GM12878 (cell line): ENCODE results near the gene DOK4. TPM values are rescaled to one million over a fixed set of nuclear protein-coding genes. Genes with fewer than 3 reads are reported as not detected.

ENCODE experiments used
- ATAC-seq: fragments of 200-7000 bp; cut with Tn5 transposase; 3 replicates; pipeline ENCODE4 v1.9.1; 2020; ENCODE audit warnings: mild to moderate bottlenecking, moderate library complexity
- BruUV-seq: library from RNA; stranded (reverse); fragments of 400-500 nt; replicated peaks from 2 replicates; lab custom pipeline; 2021; lab: Mats Ljungman, UMichigan
- CTCF ChIA-PET: fragments of 300-600 bp; sonication (Branson Sonifier 250); formaldehyde crosslinking; extraction: SDS; loops from one replicate; lab custom pipeline; 2021; ENCODE audit warnings: inconsistent platforms; lab: Yijun Ruan, JAX
- POLR2A ChIA-PET: fragments of 350-600 bp; formaldehyde crosslinking; extraction: SDS; loops from one replicate; lab custom pipeline; 2021; ENCODE audit warnings: inconsistent platforms; lab: Charles Lee
- RAD21 ChIA-PET: fragments of 300-600 bp; sonication (Branson Sonifier 250); formaldehyde crosslinking; loops from one replicate; lab custom pipeline; 2023; ENCODE audit warnings: antibody characterized with exemption; ENCODE audit not compliant: unreplicated experiment; lab: Charles Lee
- SMC1A ChIA-PET: fragments of 300-600 bp; sonication (Branson Sonifier 250); formaldehyde crosslinking; loops from one replicate; lab custom pipeline; 2023; ENCODE audit not compliant: unreplicated experiment, uncharacterized antibody; lab: Charles Lee
- DNase-seq: peaks from one replicate; pipeline ENCODE4 v3.0.0-alpha.2; 2011; ENCODE audit warnings: low read depth, low spot score
- FAIRE-seq: peaks from 3 replicates; lab custom pipeline; 2011; peaks lifted over from hg19 to GRCh38; lab: Jason Lieb, UNC
- H2AFZ ChIP-seq: 2 replicates; pipeline ENCODE4 v1.6.0; 2011; ENCODE audit warnings: low read depth, low read length, control low read depth; ENCODE audit not compliant: control insufficient read depth
- H3K27ac ChIP-seq: 2 replicates; pipeline ENCODE4 v1.5.1; 2011; ENCODE audit warnings: control low read depth; ENCODE audit not compliant: control insufficient read depth, insufficient read depth
- H3K27me3 ChIP-seq, 2 experiments: replicated peaks in 1 of 2; 2 replicates each; pipeline versions ENCODE4 v1.6.0 to v1.6.1; 2011; ENCODE audit warnings: low read length in 1 of 2; ENCODE audit not compliant: control insufficient read depth in 2 of 2, insufficient read depth in 2 of 2
- H3K36me3 ChIP-seq, 2 experiments: 2 replicates each; pipeline ENCODE4 v1.5.1; 2011; ENCODE audit warnings: low read length in 1 of 2; ENCODE audit not compliant: control insufficient read depth in 2 of 2, insufficient read depth in 2 of 2
- H3K4me1 ChIP-seq: 2 replicates; pipeline ENCODE4 v1.6.1; 2011; ENCODE audit warnings: mild to moderate bottlenecking, low read length, moderate library complexity, mixed read lengths; ENCODE audit not compliant: control insufficient read depth, insufficient read depth
- H3K4me2 ChIP-seq: 2 replicates; pipeline ENCODE4 v1.6.0; 2011; ENCODE audit warnings: control low read depth; ENCODE audit not compliant: control insufficient read depth, insufficient read depth
- H3K4me3 ChIP-seq: fragments of 200-600 bp; sonication (generic); 2 replicates; pipeline ENCODE4 v1.5.1; 2016
- H3K79me2 ChIP-seq: 2 replicates; pipeline ENCODE4 v1.6.0; 2011; ENCODE audit warnings: low read length; ENCODE audit not compliant: control insufficient read depth, insufficient read depth
- H3K9ac ChIP-seq: 2 replicates; pipeline ENCODE4 v1.8.0; 2011; ENCODE audit warnings: low read length, control low read depth, mixed read lengths; ENCODE audit not compliant: control insufficient read depth, insufficient read depth
- H3K9me3 ChIP-seq: replicated peaks from 3 replicates; pipeline ENCODE4 v1.5.1; 2011; ENCODE audit warnings: mild to moderate bottlenecking, low read length; ENCODE audit not compliant: control insufficient read depth, insufficient read depth
- H4K20me1 ChIP-seq: 2 replicates; pipeline ENCODE4 v1.6.0; 2011; ENCODE audit not compliant: control insufficient read depth, insufficient read depth
- ASH2L ChIP-seq: fragments of 300-600, 200-600 bp; sonication (generic); IDR thresholded peaks from 2 replicates; pipeline ENCODE4 v1.6.1; 2017; ENCODE audit warnings: low read depth, mild to moderate bottlenecking, borderline replicate concordance
- CBX5 ChIP-seq: sonication (generic); IDR thresholded peaks from 2 replicates; pipeline ENCODE4 v1.6.1; 2016; ENCODE audit warnings: low read depth, moderate library complexity, mild to moderate bottlenecking, inconsistent platforms
- FOXM1 ChIP-seq: IDR thresholded peaks from 2 replicates; pipeline ENCODE4 v1.6.1; 2012; ENCODE audit warnings: low read depth, mild to moderate bottlenecking, inconsistent platforms, low read length, moderate library complexity
- GATAD2B ChIP-seq: fragments of 450-650 bp; conservative IDR thresholded peaks from 2 replicates; pipeline ENCODE4 v1.6.1; 2017; ENCODE audit warnings: low read depth, mild to moderate bottlenecking, moderate library complexity
- HDAC2 ChIP-seq: fragments of 200-600 bp; sonication (generic); IDR thresholded peaks from 2 replicates; pipeline ENCODE4 v1.6.1; 2017
- IRF4 ChIP-seq: IDR thresholded peaks from 2 replicates; pipeline ENCODE4 v1.6.1; 2011; ENCODE audit warnings: low read depth, low read length
- MXI1 ChIP-seq: fragments of 150-350 bp; IDR thresholded peaks from 2 replicates; pipeline ENCODE4 v1.6.1; 2011; ENCODE audit warnings: low read depth, mild to moderate bottlenecking, inconsistent platforms, low read length, improper control_type of control experiment
- MYC ChIP-seq: IDR thresholded peaks from 2 replicates; pipeline ENCODE4 v1.6.1; 2011; ENCODE audit warnings: mild to moderate bottlenecking, low read length, moderate library complexity, inconsistent platforms; ENCODE audit not compliant: insufficient read depth, insufficient replicate concordance, insufficient read length, severe bottlenecking
- PAX5 ChIP-seq: IDR thresholded peaks from 2 replicates; pipeline ENCODE4 v1.6.1; 2011; ENCODE audit warnings: low read depth, low read length, borderline replicate concordance
- SREBF1 ChIP-seq: IDR thresholded peaks from 2 replicates; pipeline ENCODE4 v1.6.1; 2012; ENCODE audit warnings: mild to moderate bottlenecking, low read length
- SUZ12 ChIP-seq: fragments of 200-600 bp; sonication (generic); IDR thresholded peaks from one replicate; pipeline ENCODE4 v1.6.1; 2018; ENCODE audit warnings: antibody characterized with exemption, mild to moderate bottlenecking; ENCODE audit not compliant: unreplicated experiment
- TBL1XR1 ChIP-seq: IDR thresholded peaks from 2 replicates; pipeline ENCODE4 v1.6.1; 2012; ENCODE audit warnings: low read depth, low read length, improper control_type of control experiment
- YBX1 ChIP-seq: fragments of 450-650 bp; IDR thresholded peaks from 2 replicates; pipeline ENCODE4 v1.6.1; 2016; ENCODE audit warnings: antibody characterized with exemption
- ZBED1 ChIP-seq: IDR thresholded peaks from 2 replicates; pipeline ENCODE4 v1.6.1; 2016; ENCODE audit warnings: borderline replicate concordance
- ZZZ3 ChIP-seq: IDR thresholded peaks from 2 replicates; pipeline ENCODE4 v1.6.1; 2011; ENCODE audit warnings: low read depth; ENCODE audit not compliant: control insufficient read depth, insufficient read length
- WGBS: methylation state at CpG from one replicate; pipeline ENCODE4 v1.1.6; 2016; ENCODE audit warnings: low lambda C conversion rate; ENCODE audit not compliant: insufficient replicate concordance, insufficient coverage; ENCODE audit errors: missing lambda C conversion rate; 5-methylcytosine and 5-hydroxymethylcytosine counted together
- in situ Hi-C: fragments of 300-500 bp; cut with MboI; formaldehyde crosslinking; loops from 9 replicates; pipeline ENCODE4 v1.14.3; 2018; ENCODE audit warnings: mixed read lengths
- intact Hi-C: fragments of 100-400 bp; cut with micrococcal nuclease; formaldehyde crosslinking; loops from one replicate; pipeline ENCODE4 v1.14.2; 2022; ENCODE audit not compliant: unreplicated experiment
- polyA plus RNA-seq, 11 experiments: library from polyadenylated mRNA; depleted of rRNA in 4 of 11; unstranded in 6 of 11; stranded (reverse) in 5 of 11; fragments of >200 nt; fragmentation: Nextera tagmentation in 4 of 11; fragmentation: Illumina TruSeq in 1 of 11; extraction: Ambion mirVana in 4 of 11; extraction: Trizol in 1 of 11; gene quantifications; 1 replicate in 1 of 11; 2 replicates in 10 of 11; pipeline versions ENCODE4 v1.2.1 to v1.2.3, GENCODE V29; 2011 to 2016; ENCODE audit warnings: inconsistent platforms in 2 of 11, missing spikeins in 2 of 11, low read depth in 1 of 11
- total RNA-seq, 4 experiments: library from RNA; depleted of rRNA in 3 of 4; stranded (reverse); fragments of >200 nt in 3 of 4; fragmentation: Illumina TruSeq in 1 of 4; extraction: Trizol in 1 of 4; gene quantifications; 2 replicates each; pipeline versions ENCODE4 v1.2.1 to v1.2.3, GENCODE V29; 2013 to 2021
- TF ChIP-seq, protein P1 (sequence below): fragments of 450-650 bp; IDR thresholded peaks from 2 replicates; pipeline ENCODE4 v1.6.1; 2017; ENCODE audit warnings: borderline replicate concordance
- TF ChIP-seq, protein P2 (sequence below): fragments of 450-650 bp; formaldehyde crosslinking; IDR thresholded peaks from 2 replicates; pipeline ENCODE4 v1.4.0; 2022; ENCODE audit warnings: mild to moderate bottlenecking, moderate library complexity
- TF ChIP-seq, protein P3 (sequence below): fragments of 450-650 bp; formaldehyde crosslinking; IDR thresholded peaks from 2 replicates; pipeline ENCODE4 v1.5.0; 2022; ENCODE audit warnings: mild to moderate bottlenecking, missing genetic modification characterization

Gene DOK4
- total and polyA plus RNA-seq, 10 of the 15 experiments (the other 5 are each of a cell fraction or from before 2014, with no cell fraction given): 0.20 to 7.0 (median 2.4) TPM; not detected in 1

DNA sequence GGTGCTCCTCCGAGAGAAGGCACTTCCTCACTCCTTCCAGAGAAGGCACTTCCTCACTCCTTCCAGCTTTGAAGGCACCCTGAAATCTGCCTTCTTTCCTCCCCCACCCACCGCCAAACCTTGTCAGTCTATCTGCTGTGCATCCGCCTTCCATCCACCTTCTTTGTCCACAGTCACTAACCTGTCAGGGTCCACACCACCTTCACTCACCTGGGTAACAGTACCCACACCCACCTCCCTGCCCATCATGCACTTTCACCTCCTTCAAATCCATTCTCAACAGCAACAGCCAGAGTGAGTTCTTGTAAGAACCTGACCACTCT is 44.9 kb upstream of the DOK4 start:
- FAIRE-seq: no peak
- BruUV-seq: no TSS peak
- TF ChIP-seq SREBF1 (no peak), IRF4 (no peak), CBX5 (no peak), GATAD2B (no peak), PAX5 (no peak), MXI1 (no peak), TBL1XR1 (no peak), ZZZ3 (no peak), ASH2L (no peak), SUZ12 (no peak), ZBED1 (no peak), FOXM1 (no peak), HDAC2 (no peak), MYC (no peak), YBX1 (no peak)
- TF ChIP-seq, protein P1, sequence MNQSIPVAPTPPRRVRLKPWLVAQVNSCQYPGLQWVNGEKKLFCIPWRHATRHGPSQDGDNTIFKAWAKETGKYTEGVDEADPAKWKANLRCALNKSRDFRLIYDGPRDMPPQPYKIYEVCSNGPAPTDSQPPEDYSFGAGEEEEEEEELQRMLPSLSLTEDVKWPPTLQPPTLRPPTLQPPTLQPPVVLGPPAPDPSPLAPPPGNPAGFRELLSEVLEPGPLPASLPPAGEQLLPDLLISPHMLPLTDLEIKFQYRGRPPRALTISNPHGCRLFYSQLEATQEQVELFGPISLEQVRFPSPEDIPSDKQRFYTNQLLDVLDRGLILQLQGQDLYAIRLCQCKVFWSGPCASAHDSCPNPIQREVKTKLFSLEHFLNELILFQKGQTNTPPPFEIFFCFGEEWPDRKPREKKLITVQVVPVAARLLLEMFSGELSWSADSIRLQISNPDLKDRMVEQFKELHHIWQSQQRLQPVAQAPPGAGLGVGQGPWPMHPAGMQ: no peak
- TF ChIP-seq, protein P2, sequence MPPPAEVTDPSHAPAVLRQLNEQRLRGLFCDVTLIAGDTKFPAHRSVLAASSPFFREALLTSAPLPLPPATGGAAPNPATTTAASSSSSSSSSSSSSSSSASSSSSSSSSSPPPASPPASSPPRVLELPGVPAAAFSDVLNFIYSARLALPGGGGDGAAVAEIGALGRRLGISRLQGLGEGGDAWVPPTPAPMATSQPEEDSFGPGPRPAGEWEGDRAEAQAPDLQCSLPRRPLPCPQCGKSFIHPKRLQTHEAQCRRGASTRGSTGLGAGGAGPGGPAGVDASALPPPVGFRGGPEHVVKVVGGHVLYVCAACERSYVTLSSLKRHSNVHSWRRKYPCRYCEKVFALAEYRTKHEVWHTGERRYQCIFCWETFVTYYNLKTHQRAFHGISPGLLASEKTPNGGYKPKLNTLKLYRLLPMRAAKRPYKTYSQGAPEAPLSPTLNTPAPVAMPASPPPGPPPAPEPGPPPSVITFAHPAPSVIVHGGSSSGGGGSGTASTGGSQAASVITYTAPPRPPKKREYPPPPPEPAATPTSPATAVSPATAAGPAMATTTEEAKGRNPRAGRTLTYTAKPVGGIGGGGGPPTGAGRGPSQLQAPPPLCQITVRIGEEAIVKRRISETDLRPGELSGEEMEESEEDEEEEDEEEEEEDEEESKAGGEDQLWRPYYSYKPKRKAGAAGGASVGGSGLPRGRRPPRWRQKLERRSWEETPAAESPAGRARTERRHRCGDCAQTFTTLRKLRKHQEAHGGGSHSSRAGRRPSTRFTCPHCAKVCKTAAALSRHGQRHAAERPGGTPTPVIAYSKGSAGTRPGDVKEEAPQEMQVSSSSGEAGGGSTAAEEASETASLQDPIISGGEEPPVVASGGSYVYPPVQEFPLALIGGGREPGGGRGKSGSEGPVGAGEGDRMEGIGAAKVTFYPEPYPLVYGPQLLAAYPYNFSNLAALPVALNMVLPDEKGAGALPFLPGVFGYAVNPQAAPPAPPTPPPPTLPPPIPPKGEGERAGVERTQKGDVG (CRISPR knock-in tag): no peak
- TF ChIP-seq, protein P3, sequence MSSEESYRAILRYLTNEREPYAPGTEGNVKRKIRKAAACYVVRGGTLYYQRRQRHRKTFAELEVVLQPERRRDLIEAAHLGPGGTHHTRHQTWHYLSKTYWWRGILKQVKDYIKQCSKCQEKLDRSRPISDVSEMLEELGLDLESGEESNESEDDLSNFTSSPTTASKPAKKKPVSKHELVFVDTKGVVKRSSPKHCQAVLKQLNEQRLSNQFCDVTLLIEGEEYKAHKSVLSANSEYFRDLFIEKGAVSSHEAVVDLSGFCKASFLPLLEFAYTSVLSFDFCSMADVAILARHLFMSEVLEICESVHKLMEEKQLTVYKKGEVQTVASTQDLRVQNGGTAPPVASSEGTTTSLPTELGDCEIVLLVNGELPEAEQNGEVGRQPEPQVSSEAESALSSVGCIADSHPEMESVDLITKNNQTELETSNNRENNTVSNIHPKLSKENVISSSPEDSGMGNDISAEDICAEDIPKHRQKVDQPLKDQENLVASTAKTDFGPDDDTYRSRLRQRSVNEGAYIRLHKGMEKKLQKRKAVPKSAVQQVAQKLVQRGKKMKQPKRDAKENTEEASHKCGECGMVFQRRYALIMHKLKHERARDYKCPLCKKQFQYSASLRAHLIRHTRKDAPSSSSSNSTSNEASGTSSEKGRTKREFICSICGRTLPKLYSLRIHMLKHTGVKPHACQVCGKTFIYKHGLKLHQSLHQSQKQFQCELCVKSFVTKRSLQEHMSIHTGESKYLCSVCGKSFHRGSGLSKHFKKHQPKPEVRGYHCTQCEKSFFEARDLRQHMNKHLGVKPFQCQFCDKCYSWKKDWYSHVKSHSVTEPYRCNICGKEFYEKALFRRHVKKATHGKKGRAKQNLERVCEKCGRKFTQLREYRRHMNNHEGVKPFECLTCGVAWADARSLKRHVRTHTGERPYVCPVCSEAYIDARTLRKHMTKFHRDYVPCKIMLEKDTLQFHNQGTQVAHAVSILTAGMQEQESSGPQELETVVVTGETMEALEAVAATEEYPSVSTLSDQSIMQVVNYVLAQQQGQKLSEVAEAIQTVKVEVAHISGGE (CRISPR knock-in tag): no peak

More for the DNA sequence above, 44.9 kb upstream of the DOK4 start:
- 81% methylated on average over 3 of the region's 3 CpGs for WGBS
- H3K4me2 ChIP-seq: no peak overlapping the region
- ATAC-seq (no peak), DNase-seq (no peak)
- no peak overlapping the region for H3K27ac ChIP-seq
- CTCF ChIA-PET: interaction anchor here (0.9 to 2.5 kb wide), 4 partner anchors 8 to 114 kb away, joined by 3 to 16 read pairs (median 5); partner anchors contain the start of genes CIAPIN1 and COQ9
- SMC1A ChIA-PET: interaction anchor here (1.4 to 3.2 kb wide), 2 partner anchors 11 to 14 kb away, joined by 4 to 14 read pairs; partner anchors contain the start of gene ADGRG5
- H3K36me3 ChIP-seq: no peaks in the 10 kb centered on the region; a peak in 1 of 4 replicates
- RAD21 ChIA-PET: interaction anchor here (0.7 to 1.6 kb wide), 3 partner anchors 11 to 55 kb away, joined by 3 to 4 read pairs (median 3); partner anchors contain the start of gene ADGRG5
- intact Hi-C loops (no loop called here), in situ Hi-C loops (no loop called here)
- no peak overlapping the region for H2AFZ ChIP-seq
- peaks cover 6% of the 10 kb centered on the region for H3K79me2 ChIP-seq
- H3K9me3 ChIP-seq: no peaks in the 10 kb centered on the region
- no peaks in the 10 kb centered on the region for H4K20me1 ChIP-seq
- no peak overlapping the region for H3K4me3 ChIP-seq
- H3K4me1 ChIP-seq: peaks cover 40% of the 10 kb centered on the region
- H3K9ac ChIP-seq: no peak overlapping the region
- POLR2A ChIA-PET: interaction anchor here (0.8 to 1.3 kb wide), 2 partner anchors 11 to 84 kb away, joined by 3 to 4 read pairs; partner anchors contain the start of genes ADGRG5, CIAPIN1 and COQ9
- H3K27me3 ChIP-seq: no peaks in the 10 kb centered on the region
